K562 (cell line): ENCODE data around the gene FTO. TPM values are rescaled to one million over a fixed set of nuclear protein-coding genes. Genes with fewer than 3 reads are reported as not detected.
A peak's percentile ranks its signal among the peaks of the same experiment; 100 is the strongest.
"Not testable (repeated sequence)": the region's sequence is repeated elsewhere in the genome, so short reads cannot be mapped to it uniquely, and the experiment has no call there.

Experiments used
- ATAC-seq: fragments of 200-7000 bp; cut with Tn5 transposase; 3 replicates; pipeline ENCODE4 v1.9.1; 2020; ENCODE audit warnings: moderate library complexity
- BruUV-seq: library from RNA; stranded (reverse); fragments of 400-500 nt; replicated peaks from 2 replicates; lab custom pipeline; 2021; lab: Mats Ljungman, UMichigan
- CTCF ChIA-PET: fragments of 300-600 bp; formaldehyde crosslinking; extraction: SDS; loops from one replicate; lab custom pipeline; 2021; ENCODE audit warnings: low intra/inter-chr PET ratio; lab: Yijun Ruan, JAX
- POLR2A ChIA-PET: fragments of 300-600, 350-650 bp; sonication (Branson Sonifier 250); formaldehyde crosslinking; extraction: SDS; loops from one replicate; lab custom pipeline; 2021; ENCODE audit warnings: antibody characterized with exemption, inconsistent platforms; lab: Yijun Ruan, JAX
- DNase-seq, 4 experiments: peaks; one replicate each; pipeline versions ENCODE4 v3.0.0 to v3.0.0-alpha.2; 2011 to 2018; ENCODE audit warnings: low spot score in 3 of 4, mixed read lengths in 3 of 4; ENCODE audit errors: extremely low read depth in 1 of 4
- FAIRE-seq: peaks from 2 replicates; lab custom pipeline; 2011; peaks lifted over from hg19 to GRCh38; lab: Jason Lieb, UNC
- H2AFZ ChIP-seq: 2 replicates; pipeline ENCODE4 v1.6.0; 2011; ENCODE audit warnings: low read depth, low read length, control low read depth, inconsistent platforms
- H3K27ac ChIP-seq: fragments of 200-600 bp; 3 replicates; pipeline ENCODE4 v1.8.0; 2011; ENCODE audit warnings: low read depth, mild to moderate bottlenecking, control low read depth, inconsistent platforms, low read length, moderate library complexity, mixed read lengths; ENCODE audit errors: extremely low read depth
- H3K27me3 ChIP-seq, 2 experiments: fragments of 300-600 bp in 1 of 2; 2 replicates in 1 of 2; 3 replicates in 1 of 2; pipeline versions ENCODE4 v1.6.0 to v1.8.0; 2011; ENCODE audit warnings: inconsistent platforms in 2 of 2, low read length in 2 of 2, mild to moderate bottlenecking in 1 of 2, mixed read lengths in 1 of 2, moderate library complexity in 1 of 2; ENCODE audit not compliant: control insufficient read depth in 2 of 2, insufficient read depth in 2 of 2
- H3K36me3 ChIP-seq: fragments of 300-600 bp; 3 replicates; pipeline ENCODE4 v1.8.0; 2011; ENCODE audit warnings: mild to moderate bottlenecking, low read length, inconsistent platforms; ENCODE audit not compliant: control insufficient read depth, insufficient read depth
- H3K4me1 ChIP-seq, 2 experiments: fragments of 200-600 bp in 1 of 2; replicated peaks in 1 of 2; 2 replicates in 1 of 2; 3 replicates in 1 of 2; pipeline versions ENCODE4 v1.5.1 to v1.8.0; 2011; ENCODE audit warnings: inconsistent platforms in 2 of 2, low read length in 2 of 2, mild to moderate bottlenecking in 1 of 2, mixed read lengths in 1 of 2, moderate library complexity in 1 of 2; ENCODE audit not compliant: control insufficient read depth in 2 of 2, insufficient read depth in 2 of 2
- H3K4me2 ChIP-seq: 2 replicates; pipeline ENCODE4 v1.6.1; 2011; ENCODE audit warnings: low read length, control low read depth, inconsistent platforms, mixed read lengths; ENCODE audit not compliant: insufficient read depth
- H3K4me3 ChIP-seq: fragments of 200-600 bp; sonication (generic), shearing (Covaris generic); 2 replicates; pipeline ENCODE4 v1.5.1; 2016; ENCODE audit warnings: control low read depth, inconsistent platforms
- H3K79me2 ChIP-seq: fragments of 200-600 bp; 3 replicates; pipeline ENCODE4 v1.8.0; 2011; ENCODE audit warnings: low read length, inconsistent platforms; ENCODE audit not compliant: control insufficient read depth, insufficient read depth
- H3K9ac ChIP-seq, 2 experiments: 2 replicates each; pipeline versions ENCODE4 v1.6.0 to v1.6.1; 2011; ENCODE audit warnings: low read depth in 2 of 2, low read length in 2 of 2, control low read depth in 1 of 2, inconsistent platforms in 1 of 2, mild to moderate bottlenecking in 1 of 2, mixed read lengths in 1 of 2; ENCODE audit not compliant: insufficient read depth in 1 of 2
- H3K9me1 ChIP-seq: one replicate; pipeline ENCODE4 v1.6.0; 2011; ENCODE audit warnings: inconsistent platforms, mild to moderate bottlenecking, low read length, moderate library complexity; ENCODE audit not compliant: control insufficient read depth, insufficient read depth
- H3K9me3 ChIP-seq: replicated peaks from 2 replicates; pipeline ENCODE4 v1.5.1; 2011; ENCODE audit warnings: low read depth, low read length, inconsistent platforms; ENCODE audit not compliant: control insufficient read depth, insufficient read depth
- H4K20me1 ChIP-seq: replicated peaks from 2 replicates; pipeline ENCODE4 v1.6.1; 2011; ENCODE audit warnings: low read length, inconsistent platforms, mixed read lengths; ENCODE audit not compliant: control insufficient read depth, insufficient read depth
- HDAC3 ChIP-seq: fragments of 450-650 bp; IDR thresholded peaks from 2 replicates; pipeline ENCODE4 v1.6.1; 2018; ENCODE audit warnings: borderline replicate concordance, mild to moderate bottlenecking, moderate library complexity; ENCODE audit not compliant: partially characterized antibody
- PML ChIP-seq: IDR thresholded peaks from 2 replicates; pipeline ENCODE4 v1.6.1; 2012; ENCODE audit warnings: low read length, inconsistent platforms
- ZNF146 ChIP-seq: IDR thresholded peaks from one replicate; pipeline ENCODE4 v1.6.1; 2018; ENCODE audit warnings: missing compliant biosample characterization; ENCODE audit not compliant: unreplicated experiment
- ZNF184 ChIP-seq: sonication (generic); formaldehyde crosslinking; IDR thresholded peaks from 2 replicates; pipeline ENCODE4 v1.5.0; 2020; ENCODE audit warnings: missing genetic modification reagents
- ZNF316 ChIP-seq: fragments of 450-650 bp; IDR thresholded peaks from 2 replicates; pipeline ENCODE4 v1.6.1; 2016
- WGBS: fragments of 100-300 bp; shearing (Covaris generic); methylation state at CpG from one replicate; pipeline ENCODE4 v1.1.6; 2016; ENCODE audit warnings: low coverage, mixed read lengths; ENCODE audit not compliant: insufficient coverage; ENCODE audit errors: missing lambda C conversion rate; 5-methylcytosine and 5-hydroxymethylcytosine counted together
- in situ Hi-C: fragments of 300-500 bp; cut with MboI; formaldehyde crosslinking; loops from 4 replicates; pipeline ENCODE4 v1.15.0; 2018; ENCODE audit warnings: inconsistent platforms, mixed read lengths
- intact Hi-C: fragments of 100-400 bp; cut with micrococcal nuclease; formaldehyde crosslinking; loops from 2 replicates; pipeline ENCODE4 v1.14.2; 2022
- polyA plus RNA-seq, 8 experiments: library from polyadenylated mRNA; depleted of rRNA in 4 of 8; stranded (reverse) in 5 of 8; unstranded in 3 of 8; fragments of >200 nt; fragmentation: Nextera tagmentation in 2 of 8; fragmentation: Illumina TruSeq in 1 of 8; extraction: Ambion mirVana in 2 of 8; extraction: Trizol in 1 of 8; gene quantifications; 2 replicates each; pipeline versions ENCODE4 v1.2.1 to v1.2.3, GENCODE V29; 2011 to 2014; ENCODE audit warnings: inconsistent platforms in 1 of 8, missing spikeins in 1 of 8
- total RNA-seq, 7 experiments: library from RNA; depleted of rRNA in 6 of 7; stranded (reverse); fragments of >200 nt in 6 of 7; fragmentation: Illumina TruSeq in 2 of 7; extraction: Trizol in 2 of 7; gene quantifications; 2 replicates each; pipeline versions ENCODE4 v1.2.1 to v1.2.3, GENCODE V29; 2011 to 2021; ENCODE audit warnings: low replicate concordance in 1 of 7

FTO gene
- total and polyA plus RNA-seq, 9 of the 15 experiments (the other 6 are each of a cell fraction or from before 2014, with no cell fraction given): 11.3 to 27.7 (median 25.5) TPM

DNA sequence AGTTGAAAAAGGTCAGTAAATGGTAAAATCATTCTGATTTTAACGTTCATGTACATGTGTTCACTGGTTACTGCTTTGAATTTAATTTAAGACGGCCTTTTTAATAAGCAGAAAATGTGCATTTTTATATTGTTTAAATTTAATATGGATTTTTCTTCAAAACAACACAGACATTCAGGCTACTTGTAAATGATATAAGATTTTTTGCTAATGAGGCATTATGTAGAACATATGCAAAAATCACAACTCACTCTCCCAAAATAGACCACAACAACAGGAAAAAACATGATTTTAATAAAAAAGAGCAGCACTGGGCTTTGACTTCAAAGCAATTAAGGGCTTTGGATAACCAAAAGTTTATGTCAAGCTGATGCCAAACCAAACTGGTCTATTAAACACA, 22.6 kb upstream of the FTO start:
- 27% methylated on average over 2 of the region's 2 CpGs for WGBS
- H3K79me2 ChIP-seq: no peaks in the 10 kb centered on the region
- no peak overlapping the region for H3K4me2 ChIP-seq
- no peaks in the 10 kb centered on the region for H3K4me1 ChIP-seq
- H3K9me3 ChIP-seq: no peaks in the 10 kb centered on the region
- no peaks in the 10 kb centered on the region for H3K36me3 ChIP-seq
- no peak overlapping the region for H3K27ac ChIP-seq
- no peaks in the 10 kb centered on the region for H4K20me1 ChIP-seq
- DNase-seq (no peak), ATAC-seq (no peak), FAIRE-seq (no peak)
- H3K27me3 ChIP-seq: no peaks in the 10 kb centered on the region
- ChIA-PET CTCF (no interaction called here), POLR2A (no interaction called here)
- H3K9ac ChIP-seq: no peak overlapping the region
- H3K9me1 ChIP-seq: no peaks in the 10 kb centered on the region
- TF ChIP-seq HDAC3 (no peak), ZNF184 (CRISPR knock-in tag) (no peak), PML (no peak), ZNF316 (peak; percentile 29)
- intact Hi-C loops (no loop called here), in situ Hi-C loops (no loop called here)
- no peak overlapping the region for H3K4me3 ChIP-seq
- H2AFZ ChIP-seq: no peak overlapping the region
- no TSS peak for BruUV-seq

DNA sequence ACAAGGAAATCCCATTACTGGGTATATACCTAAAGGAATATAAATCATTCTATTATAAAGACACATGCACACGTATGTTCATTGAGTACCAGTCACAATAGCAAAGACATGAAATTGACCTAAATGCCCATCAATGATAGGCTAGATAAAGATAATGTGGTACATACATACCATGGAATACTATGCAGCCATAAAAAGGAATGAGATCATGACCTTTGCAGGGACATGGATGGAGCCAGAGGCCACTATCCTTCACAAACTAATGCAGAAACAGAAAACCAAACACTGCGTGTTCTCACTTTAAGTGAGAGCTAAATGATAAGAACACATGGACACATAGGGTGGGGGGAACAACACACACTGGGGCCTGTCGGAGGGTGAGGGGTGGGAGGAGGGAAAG, 18.6 kb upstream of the FTO start:
- peak; percentile 47 for TF ChIP-seq ZNF146
- H3K79me2 ChIP-seq, H3K9ac ChIP-seq, in situ Hi-C loops, CTCF ChIA-PET, BruUV-seq, H3K4me1 ChIP-seq, H3K27ac ChIP-seq, ATAC-seq, H3K36me3 ChIP-seq, FAIRE-seq, H3K4me3 ChIP-seq, DNase-seq, POLR2A ChIA-PET, H3K9me1 ChIP-seq, H4K20me1 ChIP-seq, H3K9me3 ChIP-seq, H3K4me2 ChIP-seq, H3K27me3 ChIP-seq, intact Hi-C loops, H2AFZ ChIP-seq: not testable (repeated sequence)
- 73% methylated on average over 3 of the region's 3 CpGs for WGBS
